ENCODE measurements around the gene GCC1. TPM values are rescaled to one million over a fixed set of nuclear protein-coding genes. Genes with fewer than 3 reads are reported as not detected.

Gene GCC1
- total RNA-seq (2022; extraction: Qiagen RNA extraction), result 13.8 to 16.8 TPM (median 14.3 TPM) in 5 replicates

GRCh38 chr7:127585044-127585953 is at the start of gene GCC1:
Gene GCC1 (minus strand): TSS chr7:127585596. CDS start chr7:127585182, 414 bp downstream.

GRCh38 chr7:127618042-127618441 is 32.6 kb upstream of the GCC1 start, which contains the start of gene PAX4:
Gene PAX4 (minus strand): TSS chr7:127618142. CDS start chr7:127615928, 2,214 bp downstream.

GRCh38 chr7:127588019-127588696 is 2.8 kb upstream of the GCC1 start, which contains the start of gene ARF5:
Gene ARF5 (plus strand): TSS chr7:127588411. CDS start chr7:127588499, 88 bp downstream.

Other genes with a start within 250 kb of the GCC1 start
- 8.4 to 12.9 TPM (median 11.1 TPM) in 5 replicates for gene ZNF800, start 192.9 kb downstream of the GCC1 start, total RNA-seq (2022; extraction: Qiagen RNA extraction)
- gene ARF5, start 2.8 kb upstream of the GCC1 start, total RNA-seq (2022; extraction: Qiagen RNA extraction), result 149 to 181 TPM (median 164 TPM) in 5 replicates
- gene FSCN3, start 8.1 kb upstream of the GCC1 start, total RNA-seq (2022; extraction: Qiagen RNA extraction), result 0.08 to 0.46 TPM (median 0.22 TPM) in 5 replicates
- gene PAX4, start 32.5 kb upstream of the GCC1 start, total RNA-seq (2022; extraction: Qiagen RNA extraction), result not detected in 5 replicates
- gene SND1, start 66.6 kb upstream of the GCC1 start, total RNA-seq (2022; extraction: Qiagen RNA extraction), result 97.7 to 121 TPM (median 102 TPM) in 5 replicates

Data from A549 treated with Hydrocortisone at 1 μM for 4 hours (cell line).